Muscle of leg (tissue), 11 donors: Measurements from ENCODE around the gene PARD3. TPM values are rescaled to one million over a fixed set of nuclear protein-coding genes. Genes with fewer than 3 reads are reported as not detected.

Experiments used
- DNase-seq: peaks from one replicate; pipeline ENCODE4 v3.0.0; 2013
- H3K27ac ChIP-seq: one replicate; pipeline ENCODE4 v1.5.1; 2013; ENCODE audit warnings: mild to moderate bottlenecking, low read length, control low read depth
- H3K27me3 ChIP-seq: one replicate; pipeline ENCODE4 v1.6.1; 2013; ENCODE audit warnings: low read length; ENCODE audit not compliant: control insufficient read depth, insufficient read depth
- H3K36me3 ChIP-seq: one replicate; pipeline ENCODE4 v1.6.1; 2013; ENCODE audit warnings: low read length; ENCODE audit not compliant: control insufficient read depth, insufficient read depth
- H3K4me1 ChIP-seq: one replicate; pipeline ENCODE4 v1.6.1; 2013; ENCODE audit warnings: low read length; ENCODE audit not compliant: control insufficient read depth, insufficient read depth
- H3K4me3 ChIP-seq: one replicate; pipeline ENCODE4 v1.5.1; 2013; ENCODE audit warnings: low read length, control low read depth
- H3K9me3 ChIP-seq: replicated peaks from 2 replicates; pipeline ENCODE4 v1.6.1; 2013; ENCODE audit warnings: low read depth, low read length; ENCODE audit not compliant: control insufficient read depth
- WGBS: methylation state at CpG from one replicate; pipeline ENCODE4 v1.1.5; 2013; ENCODE audit warnings: missing lambda C conversion rate; ENCODE audit not compliant: insufficient coverage; 5-methylcytosine and 5-hydroxymethylcytosine counted together
- polyA plus RNA-seq, 8 donors: library from polyadenylated mRNA; unstranded; fragments of 120-200 nt; gene quantifications; one replicate each; pipeline versions ENCODE4 v1.2.1 to v1.2.3, GENCODE V29; 2013; ENCODE audit warnings: inconsistent platforms in 1 of 8, low replicate concordance in 1 of 8; ENCODE audit not compliant: insufficient read length in 8 of 8, insufficient read depth in 1 of 8
- total RNA-seq: library from RNA; stranded (reverse); fragments of 120-200 nt; gene quantifications from one replicate; pipeline ENCODE4 v1.2.4, GENCODE V29; 2013

Gene PARD3
- total and polyA plus RNA-seq, 9 donors: 32.4 to 59.0 (median 41.9) TPM

GRCh38 chr10:34768972-34769330, 46.1 kb downstream of the PARD3 start:
- Histone ChIP-seq H3K27me3 (no peaks in the 10 kb centered on the region), H3K4me3 (peak overlapping the region; percentile 5), H3K4me1 (peaks cover 28% of the 10 kb centered on the region), H3K27ac (peak overlapping the region; percentile 69), H3K36me3 (no peaks in the 10 kb centered on the region), H3K9me3 (no peaks in the 10 kb centered on the region)
- WGBS: 58% methylated on average over 8 of the region's 8 CpGs
- DNase-seq: no peak

GRCh38 chr10:34768261-34768971, 46.7 kb downstream of the PARD3 start:
- peak; percentile 83 for DNase-seq
- no peaks in the 10 kb centered on the region for H3K36me3 ChIP-seq
- H3K4me3 ChIP-seq: peak overlapping the region; percentile 5
- H3K27ac ChIP-seq: peak overlapping the region; percentile 69
- 84% methylated on average over 14 of the region's 15 CpGs for WGBS
- peaks cover 28% of the 10 kb centered on the region for H3K4me1 ChIP-seq
- H3K9me3 ChIP-seq: no peaks in the 10 kb centered on the region
- H3K27me3 ChIP-seq: no peaks in the 10 kb centered on the region

- Histone ChIP-seq H3K4me1 (peaks cover 28% of the 10 kb centered on the region), H3K9me3 (no peaks in the 10 kb centered on the region), H3K4me3 (no peak overlapping the region), H3K36me3 (no peaks in the 10 kb centered on the region), H3K27ac (no peak overlapping the region), H3K27me3 (no peaks in the 10 kb centered on the region)
- 87% methylated on average over 6 of the region's 12 CpGs for WGBS
- no peak for DNase-seq
Measured at GRCh38 chr10:34766811-34767494, 48.1 kb downstream of the PARD3 start.

GRCh38 chr10:34766266-34766600, 48.9 kb downstream of the PARD3 start:
- peaks cover 26% of the 10 kb centered on the region for H3K4me1 ChIP-seq
- WGBS: no CpG with 5 or more reads among the region's 1 CpG
- no peaks in the 10 kb centered on the region for H3K9me3 ChIP-seq
- DNase-seq: no peak
- H3K27ac ChIP-seq: no peak overlapping the region
- H3K4me3 ChIP-seq: no peak overlapping the region
- no peaks in the 10 kb centered on the region for H3K27me3 ChIP-seq
- no peaks in the 10 kb centered on the region for H3K36me3 ChIP-seq

- H3K4me3 ChIP-seq: no peak overlapping the region
- DNase-seq: no peak
- WGBS: no CpG with 5 or more reads among the region's 2 CpGs
- H3K36me3 ChIP-seq: no peaks in the 10 kb centered on the region
- H3K9me3 ChIP-seq: no peaks in the 10 kb centered on the region
- peaks cover 23% of the 10 kb centered on the region for H3K4me1 ChIP-seq
- H3K27ac ChIP-seq: no peak overlapping the region
- no peaks in the 10 kb centered on the region for H3K27me3 ChIP-seq
Measured at GRCh38 chr10:34764472-34764946, 50.6 kb downstream of the PARD3 start.

- Histone ChIP-seq H3K27me3 (no peaks in the 10 kb centered on the region), H3K36me3 (no peaks in the 10 kb centered on the region), H3K4me1 (peaks cover 9% of the 10 kb centered on the region), H3K27ac (no peak overlapping the region), H3K9me3 (no peaks in the 10 kb centered on the region), H3K4me3 (no peak overlapping the region)
- 88% methylated on average over 3 of the region's 5 CpGs for WGBS
- no peak for DNase-seq
Measured at GRCh38 chr10:34762603-34763299, 52.3 kb downstream of the PARD3 start.

- H3K4me1 ChIP-seq: peaks cover 9% of the 10 kb centered on the region
- no peak overlapping the region for H3K4me3 ChIP-seq
- no peaks in the 10 kb centered on the region for H3K27me3 ChIP-seq
- no peak overlapping the region for H3K27ac ChIP-seq
- no peak for DNase-seq
- WGBS: no CpG with 5 or more reads among the region's 3 CpGs
- H3K36me3 ChIP-seq: no peaks in the 10 kb centered on the region
- no peaks in the 10 kb centered on the region for H3K9me3 ChIP-seq
Measured at GRCh38 chr10:34762156-34762555, 52.9 kb downstream of the PARD3 start.

GRCh38 chr10:34761453-34761852, 53.6 kb downstream of the PARD3 start:
- Histone ChIP-seq H3K9me3 (no peaks in the 10 kb centered on the region), H3K27ac (no peak overlapping the region), H3K4me1 (peaks cover 3% of the 10 kb centered on the region), H3K27me3 (no peaks in the 10 kb centered on the region), H3K36me3 (no peaks in the 10 kb centered on the region), H3K4me3 (no peak overlapping the region)
- no CpG with 5 or more reads among the region's 1 CpG for WGBS
- DNase-seq: no peak

- WGBS: no CpG with 5 or more reads among the region's 1 CpG
- H3K4me1 ChIP-seq: no peaks in the 10 kb centered on the region
- H3K27ac ChIP-seq: no peak overlapping the region
- no peaks in the 10 kb centered on the region for H3K27me3 ChIP-seq
- H3K4me3 ChIP-seq: no peak overlapping the region
- H3K36me3 ChIP-seq: no peaks in the 10 kb centered on the region
- DNase-seq: no peak
- no peaks in the 10 kb centered on the region for H3K9me3 ChIP-seq
Measured at GRCh38 chr10:34760606-34761005, 54.5 kb downstream of the PARD3 start.

GRCh38 chr10:34759837-34760215, 55.3 kb downstream of the PARD3 start:
- Histone ChIP-seq H3K4me1 (no peaks in the 10 kb centered on the region), H3K9me3 (no peaks in the 10 kb centered on the region), H3K36me3 (no peaks in the 10 kb centered on the region), H3K27ac (no peak overlapping the region), H3K27me3 (no peaks in the 10 kb centered on the region), H3K4me3 (no peak overlapping the region)
- WGBS: no CpG with 5 or more reads among the region's 6 CpGs
- DNase-seq: no peak
